SK-N-SH (cell line): ENCODE data around the gene DMRTB1. TPM values are rescaled to one million over a fixed set of nuclear protein-coding genes. Genes with fewer than 3 reads are reported as not detected.

Experiments
- CTCF ChIA-PET: fragments of 300-600, 350-600 bp; formaldehyde crosslinking; extraction: SDS; loops from one replicate; lab custom pipeline; 2021; lab: Yijun Ruan, JAX
- POLR2A ChIA-PET: fragments of 350-600 bp; sonication (Branson Sonifier 250); formaldehyde crosslinking; extraction: SDS; loops from one replicate; lab custom pipeline; 2020; ENCODE audit warnings: antibody characterized with exemption, inconsistent platforms; lab: Yijun Ruan, JAX
- DNase-seq: peaks from one replicate; pipeline ENCODE4 v3.0.0; 2012
- H2AFZ ChIP-seq: fragments of 200-600 bp; sonication (generic); 2 replicates; pipeline ENCODE4 v1.8.1; 2016; ENCODE audit warnings: antibody characterized with exemption, mild to moderate bottlenecking, low read depth
- H3F3A ChIP-seq: fragments of 200-600 bp; sonication (generic); replicated peaks from 2 replicates; pipeline ENCODE3; 2016; ENCODE audit warnings: antibody characterized with exemption, mild to moderate bottlenecking; ENCODE audit not compliant: insufficient read depth
- H3K27ac ChIP-seq, 2 experiments: fragments of 200-500 bp in 1 of 2; fragments of 200-600 bp in 1 of 2; sonication (Bioruptor generic) in 1 of 2; sonication (generic), shearing (Covaris generic) in 1 of 2; 2 replicates each; pipeline versions ENCODE4 v1.5.1 to v1.6.1; 2014 to 2016; ENCODE audit warnings: low read depth in 2 of 2, inconsistent platforms in 1 of 2, low read length in 1 of 2, mild to moderate bottlenecking in 1 of 2, mixed read lengths in 1 of 2
- H3K27me3 ChIP-seq: fragments of 200-600 bp; sonication (generic), shearing (Covaris generic); 2 replicates; pipeline ENCODE4 v1.6.1; 2016; ENCODE audit warnings: mixed run types; ENCODE audit not compliant: insufficient read depth
- H3K36me3 ChIP-seq, 2 experiments: fragments of 200-500 bp in 1 of 2; fragments of 200-600 bp in 1 of 2; sonication (Bioruptor generic) in 1 of 2; sonication (generic) in 1 of 2; replicated peaks in 1 of 2; 2 replicates each; pipeline versions ENCODE3 to v1.5.1; 2014 to 2016; ENCODE audit warnings: low read length in 1 of 2, mild to moderate bottlenecking in 1 of 2; ENCODE audit not compliant: insufficient read depth in 2 of 2, control insufficient read depth in 1 of 2
- H3K4me1 ChIP-seq, 2 experiments: fragments of 200-500 bp in 1 of 2; fragments of 200-600 bp in 1 of 2; sonication (Bioruptor generic) in 1 of 2; sonication (generic), shearing (Covaris generic) in 1 of 2; 2 replicates each; pipeline versions ENCODE4 v1.5.1 to v1.6.1; 2014 to 2016; ENCODE audit warnings: low read depth in 1 of 2, low read length in 1 of 2, mixed run types in 1 of 2; ENCODE audit not compliant: insufficient read depth in 2 of 2, control insufficient read depth in 1 of 2
- H3K4me2 ChIP-seq: fragments of 200-600 bp; sonication (generic), shearing (Covaris generic); 2 replicates; pipeline ENCODE4 v1.6.1; 2017; ENCODE audit warnings: mixed run types
- H3K4me3 ChIP-seq, 2 experiments: fragments of 200-500 bp in 1 of 2; fragments of 200-600 bp in 1 of 2; sonication (Bioruptor generic) in 1 of 2; sonication (generic), shearing (Covaris generic) in 1 of 2; 2 replicates each; pipeline versions ENCODE4 v1.5.1 to v1.8.1; 2014 to 2016; ENCODE audit warnings: low read depth in 2 of 2, inconsistent platforms in 1 of 2, low read length in 1 of 2, mild to moderate bottlenecking in 1 of 2, mixed read lengths in 1 of 2, moderate library complexity in 1 of 2
- H3K79me2 ChIP-seq: fragments of 200-600 bp; sonication (generic); 2 replicates; pipeline ENCODE4 v1.8.1; 2017; ENCODE audit warnings: mild to moderate bottlenecking; ENCODE audit not compliant: insufficient read depth
- H3K9ac ChIP-seq: fragments of 200-600 bp; sonication (generic); 2 replicates; pipeline ENCODE4 v1.6.1; 2017; ENCODE audit warnings: mixed run types
- H3K9me2 ChIP-seq: fragments of 200-600 bp; sonication (generic); 2 replicates; pipeline ENCODE4 v1.6.1; 2017; ENCODE audit warnings: mixed run types
- H3K9me3 ChIP-seq: fragments of 200-600 bp; sonication (generic); 2 replicates; pipeline ENCODE4 v1.6.1; 2017; ENCODE audit warnings: mixed run types, mild to moderate bottlenecking, moderate library complexity
- H4K20me1 ChIP-seq: fragments of 200-600 bp; sonication (generic); 2 replicates; pipeline ENCODE4 v1.6.1; 2017; ENCODE audit warnings: mild to moderate bottlenecking, mixed run types; ENCODE audit not compliant: insufficient read depth
- CHD2 ChIP-seq: fragments of 150-350 bp; IDR thresholded peaks from 2 replicates; pipeline ENCODE4 v1.6.1; 2018; ENCODE audit warnings: low read length; ENCODE audit not compliant: partially characterized antibody
- EZH2phosphoT487 ChIP-seq: fragments of 200-600 bp; sonication (generic); IDR thresholded peaks from 2 replicates; pipeline ENCODE4 v1.6.1; 2017; ENCODE audit warnings: low read depth, mixed run types, mild to moderate bottlenecking, antibody characterized with exemption, moderate library complexity, borderline replicate concordance
- FOSL2 ChIP-seq: IDR thresholded peaks from 2 replicates; pipeline ENCODE4 v1.4.0; 2012; ENCODE audit warnings: low read depth, mild to moderate bottlenecking, moderate library complexity, borderline replicate concordance
- PBX3 ChIP-seq: IDR thresholded peaks from 2 replicates; pipeline ENCODE4; 2012
- RCOR1 ChIP-seq: fragments of 150-350 bp; IDR thresholded peaks from 2 replicates; pipeline ENCODE4 v1.6.1; 2017; ENCODE audit warnings: antibody characterized with exemption, low read length
- REST ChIP-seq: IDR thresholded peaks from 2 replicates; pipeline ENCODE4 v1.6.1; 2012; ENCODE audit warnings: mild to moderate bottlenecking, low read depth, low read length, moderate library complexity
- TCF12 ChIP-seq: IDR thresholded peaks from 2 replicates; pipeline ENCODE4 v1.4.0; 2012
- WGBS: methylation state at CpG from one replicate; pipeline ENCODE4 v1.1.6; 2017; ENCODE audit warnings: low lambda C conversion rate; 5-methylcytosine and 5-hydroxymethylcytosine counted together
- polyA plus RNA-seq, 3 experiments: library from polyadenylated mRNA; depleted of rRNA; stranded (reverse); fragments of >200 nt; gene quantifications; 2 replicates each; pipeline ENCODE4 v1.2.3, GENCODE V29; 2012

Gene DMRTB1
- polyA plus RNA-seq, 1 of the 3 experiments (the other 2 are of a cell fraction) = not detected

- no peaks in the 10 kb centered on the region for H3K36me3 ChIP-seq
- H3K9ac ChIP-seq = no peak overlapping the region
- H3K9me3 ChIP-seq = no peaks in the 10 kb centered on the region
- H3K27me3 ChIP-seq = no peaks in the 10 kb centered on the region; the same call in 1 of the 2 replicates
- POLR2A ChIA-PET = no interaction called here
- H3K4me3 ChIP-seq = no peak overlapping the region
- no peak overlapping the region for H3K4me2 ChIP-seq
- no peaks in the 10 kb centered on the region for H3K79me2 ChIP-seq
- H3K9me2 ChIP-seq = no peaks in the 10 kb centered on the region
- peaks cover 0 to 20% of the 10 kb centered on the region in 2 experiments; a peak in 3 of 4 replicates for H3K4me1 ChIP-seq
- TF ChIP-seq RCOR1 (no peak), FOSL2 (no peak), REST (no peak)
- TF ChIP-seq, all 33 proteins: peak for 0
- Histone ChIP-seq H4K20me1 (no peaks in the 10 kb centered on the region), H3F3A (peaks cover 12% of the 10 kb centered on the region), H2AFZ (no peak overlapping the region), H3K27ac (no peak overlapping the region)
- 75% methylated on average over 4 of the region's 9 CpGs for WGBS
- DNase-seq = no peak
- CTCF ChIA-PET = no interaction called here
Measured at GRCh38 chr1:53417074-53417511, 42.1 kb upstream of the DMRTB1 start.

- Histone ChIP-seq H3K9me2 (no peaks in the 10 kb centered on the region), H3K4me2 (no peak overlapping the region), H3K27ac (no peak overlapping the region), H3K36me3 (no peaks in the 10 kb centered on the region), H3K4me3 (no peak overlapping the region), H3K9me3 (no peaks in the 10 kb centered on the region), H2AFZ (no peak overlapping the region), H3K9ac (no peak overlapping the region), H4K20me1 (no peaks in the 10 kb centered on the region), H3F3A (peaks cover 1% of the 10 kb centered on the region), H3K27me3 (no peaks in the 10 kb centered on the region; the same call in 1 of the 2 replicates), H3K79me2 (no peaks in the 10 kb centered on the region), H3K4me1 (peaks cover 0 to under 1% of the 10 kb centered on the region in 2 experiments; a peak in 2 of 4 replicates)
- DNase-seq = no peak
- ChIA-PET POLR2A (no interaction called here), CTCF (interaction anchor here (0.9 kb wide), 1 partner anchor 16 kb away, joined by 3 read pairs; no protein-coding TSS in a partner anchor)
- WGBS = 40% methylated on average over 5 of the region's 5 CpGs
- TF ChIP-seq PBX3 (no peak), TCF12 (no peak), EZH2phosphoT487 (no peak), CHD2 (no peak)
Measured at GRCh38 chr1:53419034-53419433, 40.2 kb upstream of the DMRTB1 start.
